Endothelial cell (in vitro differentiated cells): Measurements from ENCODE around the gene PIGBOS1. TPM values are rescaled to one million over a fixed set of nuclear protein-coding genes. Genes with fewer than 3 reads are reported as not detected.

Source experiments
- DNase-seq: peaks from one replicate; pipeline ENCODE4 v3.0.0; 2021; ENCODE audit warnings: low spot score
- H3K27ac Mint-ChIP-seq: one replicate; pipeline ENCODE4 v1.8.0; 2021; ENCODE audit warnings: mixed read lengths, inconsistent platforms; ENCODE audit not compliant: unreplicated experiment
- H3K27me3 Mint-ChIP-seq: one replicate; pipeline ENCODE4 v1.8.0; 2021; ENCODE audit warnings: mild to moderate bottlenecking, moderate library complexity, mixed read lengths, inconsistent platforms; ENCODE audit not compliant: unreplicated experiment
- H3K36me3 Mint-ChIP-seq: one replicate; pipeline ENCODE4 v1.8.0; 2021; ENCODE audit warnings: mild to moderate bottlenecking, low read depth, mixed read lengths, inconsistent platforms; ENCODE audit not compliant: unreplicated experiment
- H3K4me1 Mint-ChIP-seq: one replicate; pipeline ENCODE4 v1.8.0; 2021; ENCODE audit warnings: mild to moderate bottlenecking, mixed read lengths, inconsistent platforms; ENCODE audit not compliant: unreplicated experiment
- H3K4me3 Mint-ChIP-seq: one replicate; pipeline ENCODE4 v1.8.0; 2021; ENCODE audit warnings: mild to moderate bottlenecking, mixed read lengths, inconsistent platforms; ENCODE audit not compliant: unreplicated experiment
- H3K9me3 Mint-ChIP-seq: one replicate; pipeline ENCODE4 v1.8.0; 2021; ENCODE audit warnings: mixed read lengths, inconsistent platforms; ENCODE audit not compliant: unreplicated experiment
- CTCF ChIP-seq: fragments of 200-600 bp; sonication (generic); IDR thresholded peaks from one replicate; pipeline ENCODE4 v1.5.0; 2021; ENCODE audit warnings: antibody characterized with exemption; ENCODE audit not compliant: unreplicated experiment
- long read RNA-seq: library from polyadenylated mRNA; unstranded; transcript quantifications from one replicate; pipeline ENCODE4 v2.0.0, GENCODE V29; 2020; ENCODE audit not compliant: unreplicated experiment
- total RNA-seq: library from RNA; stranded (reverse); fragmentation: NEBNext Ultra II Directional; extraction: Animal tissue kit (Norgen Biotek cat#: 25700); gene quantifications from one replicate; pipeline ENCODE4 v1.2.1, GENCODE V29; 2021; ENCODE audit not compliant: unreplicated experiment

The PIGBOS1 gene, protein sequence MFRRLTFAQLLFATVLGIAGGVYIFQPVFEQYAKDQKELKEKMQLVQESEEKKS
- total RNA-seq: 15.4 TPM
- long read RNA-seq, partial matches to known transcripts: 0 of 4 reads
- long read RNA-seq, other reads (novel, unspliced or antisense): 2 of 4 reads

GRCh38 chr15:55318588-55319494 is at the start of gene PIGBOS1, which contains the start of gene PIGB:
Gene PIGBOS1, minus strand, starts transcription at chr15:55319123. Its CDS starts 1,331 bp downstream, at chr15:55317792.
Gene PIGB, plus strand, starts transcription at chr15:55319222. Its CDS starts 29 bp downstream, at chr15:55319251.
- Mint-ChIP-seq H3K27ac (peak within 1 kb of the TSS; percentile 99), H3K27me3 (peaks cover 1% of the 10 kb centered on the region), H3K9me3 (no peaks in the 10 kb centered on the region), H3K36me3 (no peaks in the 10 kb centered on the region), H3K4me1 (peaks cover 17% of the 10 kb centered on the region), H3K4me3 (peak within 1 kb of the TSS; percentile 95)
- peak; percentile 79 for DNase-seq
- no peak for TF ChIP-seq CTCF

DNA sequence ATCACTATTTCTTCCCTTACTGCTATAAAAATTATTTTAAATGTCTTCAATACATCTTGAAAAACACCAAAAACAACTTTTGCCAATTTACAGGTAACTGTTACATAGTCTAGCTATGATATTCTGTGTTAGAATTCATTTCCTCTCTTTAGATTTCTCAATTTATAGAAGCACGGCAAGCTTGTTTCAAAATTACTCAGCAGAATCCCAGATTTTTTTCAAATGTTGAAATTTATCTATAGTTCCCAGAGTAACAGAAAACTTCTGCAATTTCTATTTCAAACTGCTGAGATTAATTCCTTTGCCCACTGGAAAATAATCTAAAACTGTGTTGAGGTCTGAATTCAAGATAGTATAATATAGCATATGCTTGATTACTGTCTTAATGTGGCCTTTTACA is 48.1 kb upstream of the PIGBOS1 start:
- peaks cover 3% of the 10 kb centered on the region for H3K4me1 Mint-ChIP-seq

GRCh38 chr15:55362641-55363040 is 43.7 kb upstream of the PIGBOS1 start:
- Mint-ChIP-seq H3K9me3 (no peaks in the 10 kb centered on the region), H3K4me3 (no peak overlapping the region), H3K4me1 (peaks cover 11% of the 10 kb centered on the region), H3K36me3 (no peaks in the 10 kb centered on the region), H3K27me3 (no peaks in the 10 kb centered on the region), H3K27ac (no peak overlapping the region)
- TF ChIP-seq CTCF: no peak
- DNase-seq: no peak

More for the DNA sequence above, 48.1 kb upstream of the PIGBOS1 start:
- no peak overlapping the region for H3K4me3 Mint-ChIP-seq
- no peak for DNase-seq
- TF ChIP-seq CTCF: no peak
- H3K27ac Mint-ChIP-seq: no peak overlapping the region
- no peaks in the 10 kb centered on the region for H3K36me3 Mint-ChIP-seq
- H3K27me3 Mint-ChIP-seq: no peaks in the 10 kb centered on the region
- H3K9me3 Mint-ChIP-seq: no peaks in the 10 kb centered on the region

- no peak for DNase-seq
- H3K9me3 Mint-ChIP-seq: no peaks in the 10 kb centered on the region
- H3K36me3 Mint-ChIP-seq: no peaks in the 10 kb centered on the region
- H3K4me1 Mint-ChIP-seq: peaks cover 11% of the 10 kb centered on the region
- H3K27me3 Mint-ChIP-seq: peaks cover 2% of the 10 kb centered on the region
- no peak for TF ChIP-seq CTCF
- no peak overlapping the region for H3K4me3 Mint-ChIP-seq
- no peak overlapping the region for H3K27ac Mint-ChIP-seq
Observed at GRCh38 chr15:55361048-55361447, 42.1 kb upstream of the PIGBOS1 start.

DNA sequence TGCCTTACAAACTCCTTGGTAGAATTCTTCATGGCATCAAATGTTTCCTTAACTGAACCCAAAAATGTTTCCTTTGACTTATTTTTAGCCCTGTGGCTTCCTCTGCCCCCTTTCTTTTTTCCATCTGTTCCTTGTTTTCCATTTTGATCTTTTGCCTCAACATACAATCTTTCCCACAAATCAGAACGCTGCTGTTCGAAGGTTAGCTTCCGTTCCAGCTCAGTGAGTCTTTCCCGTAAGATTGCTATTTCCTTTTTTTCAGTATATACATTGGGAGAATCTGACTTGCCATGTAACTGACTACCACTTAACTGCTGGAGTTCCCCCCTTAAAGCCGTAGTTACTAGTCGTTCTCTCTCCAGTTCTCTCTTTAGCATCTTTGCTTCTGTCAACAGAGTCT is 41.3 kb upstream of the PIGBOS1 start:
- no peak for TF ChIP-seq CTCF
- no peak overlapping the region for H3K4me3 Mint-ChIP-seq

More for the DNA sequence above, 41.3 kb upstream of the PIGBOS1 start:
- H3K27ac Mint-ChIP-seq: peak overlapping the region; percentile 62
- H3K27me3 Mint-ChIP-seq: peaks cover 2% of the 10 kb centered on the region
- peaks cover 11% of the 10 kb centered on the region for H3K4me1 Mint-ChIP-seq
- H3K36me3 Mint-ChIP-seq: no peaks in the 10 kb centered on the region
- DNase-seq: no peak
- H3K9me3 Mint-ChIP-seq: no peaks in the 10 kb centered on the region
